Bronchial epithelial cell (primary cell): Measurements from ENCODE around the gene SH3PXD2B. TPM values are rescaled to one million over a fixed set of nuclear protein-coding genes. Genes with fewer than 3 reads are reported as not detected.

Experiments
- DNase-seq: peaks from one replicate; pipeline ENCODE4 v3.0.0-alpha.2; 2010; ENCODE audit warnings: low read depth
- FAIRE-seq: peaks from 2 replicates; lab custom pipeline; 2011; peaks lifted over from hg19 to GRCh38; lab: Jason Lieb, UNC
- H3K27me3 ChIP-seq: 2 replicates; pipeline ENCODE4 v1.5.1; 2011; ENCODE audit warnings: low read length; ENCODE audit not compliant: control insufficient read depth, insufficient read depth
- H3K36me3 ChIP-seq: 2 replicates; pipeline ENCODE4 v1.5.1; 2011; ENCODE audit warnings: low read length; ENCODE audit not compliant: control insufficient read depth, insufficient read depth
- H3K4me3 ChIP-seq: 2 replicates; pipeline ENCODE4 v1.5.1; 2011; ENCODE audit warnings: mild to moderate bottlenecking, low read depth, low read length, control low read depth
- CTCF ChIP-seq: IDR thresholded peaks from 2 replicates; pipeline ENCODE4 v1.5.1; 2011; ENCODE audit warnings: mild to moderate bottlenecking, moderate library complexity, low read length, control low read depth, inconsistent platforms; ENCODE audit not compliant: insufficient read depth, severe bottlenecking
- total RNA-seq: library from RNA; depleted of rRNA; stranded (reverse); fragments of >200 nt; gene quantifications from 2 replicates; pipeline ENCODE4 v1.2.1, GENCODE V29; 2014

Gene SH3PXD2B
- total RNA-seq, 1 donor from 2014 or later: 10.0 TPM

GRCh38 chr5:172385707-172386106 lies 68.6 kb downstream of the SH3PXD2B start:
- Histone ChIP-seq H3K27me3 (no peaks in the 10 kb centered on the region), H3K36me3 (peaks cover 11% of the 10 kb centered on the region), H3K4me3 (no peak overlapping the region)
- TF ChIP-seq CTCF: no peak
- FAIRE-seq (no peak), DNase-seq (no peak)

GRCh38 chr5:172385010-172385563 lies 69.2 kb downstream of the SH3PXD2B start:
- no peak for FAIRE-seq
- no peak overlapping the region for H3K4me3 ChIP-seq
- H3K27me3 ChIP-seq: no peaks in the 10 kb centered on the region
- DNase-seq: no peak
- no peak for TF ChIP-seq CTCF
- H3K36me3 ChIP-seq: peaks cover 11% of the 10 kb centered on the region

DNA sequence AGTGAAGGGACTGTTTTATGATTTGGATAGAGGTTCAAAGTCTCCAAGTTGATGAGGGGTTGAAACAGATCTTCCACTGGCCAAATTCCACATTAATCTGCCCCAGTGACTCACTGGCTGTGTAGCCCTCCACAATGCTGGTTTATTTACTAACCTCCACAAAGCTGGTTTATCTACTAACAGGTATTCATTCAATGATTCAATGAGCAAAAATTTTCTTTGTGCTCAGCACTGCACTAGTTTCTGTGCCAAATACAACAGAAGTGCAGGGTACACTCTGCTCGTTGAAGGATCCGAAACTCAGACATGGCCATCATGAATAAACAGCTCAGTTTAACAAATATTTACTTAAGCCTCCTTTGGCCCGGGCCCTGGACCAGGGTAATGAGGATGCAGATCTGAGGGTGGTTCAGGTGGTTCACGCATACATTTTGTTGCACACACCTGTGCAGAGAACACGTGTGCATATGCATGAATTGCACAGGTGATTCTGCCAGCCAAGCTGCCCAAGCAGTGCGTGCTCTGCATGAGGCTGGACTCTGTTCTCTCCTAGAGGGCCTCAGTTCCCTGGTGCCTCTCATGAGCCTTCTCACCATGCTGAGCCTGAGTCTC lies 71.0 kb downstream of the SH3PXD2B start:
- Histone ChIP-seq H3K36me3 (peaks cover 11% of the 10 kb centered on the region), H3K4me3 (no peak overlapping the region), H3K27me3 (no peaks in the 10 kb centered on the region)
- FAIRE-seq: no peak
- no peak for TF ChIP-seq CTCF
- DNase-seq: peak; percentile 97

DNA sequence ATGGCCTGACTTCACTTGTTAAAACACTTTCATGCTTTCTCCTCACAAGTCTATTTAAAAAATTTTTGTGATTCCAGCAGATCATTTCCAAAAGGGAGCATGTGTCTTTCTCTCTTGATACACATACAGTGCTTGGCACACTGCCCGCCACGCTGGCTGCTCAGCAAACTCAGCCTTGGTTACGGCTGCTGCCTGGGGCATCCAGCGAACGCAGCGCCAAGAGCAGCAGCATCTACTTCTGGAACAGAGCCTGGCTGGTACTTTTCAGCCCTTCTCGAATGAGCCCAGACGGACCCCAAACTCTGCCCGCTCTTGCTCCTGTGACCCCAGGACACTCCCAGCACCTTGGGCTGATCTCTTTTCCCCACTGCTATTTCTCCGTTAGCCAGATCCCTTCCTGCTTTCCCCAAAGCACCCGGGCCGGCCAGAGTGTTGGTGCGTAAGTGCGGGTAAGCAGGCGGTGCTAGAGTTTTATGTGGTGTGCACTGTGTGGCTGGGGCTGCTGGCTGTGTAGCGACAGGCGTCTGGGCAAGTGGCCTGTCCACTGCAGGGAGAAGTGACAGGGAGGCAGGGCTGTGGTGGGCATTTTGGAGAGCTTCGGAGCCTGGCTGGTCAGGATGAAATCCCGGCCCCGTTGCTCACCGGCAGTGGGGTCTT lies 73.2 kb downstream of the SH3PXD2B start:
- FAIRE-seq (no peak), DNase-seq (no peak)
- H3K4me3 ChIP-seq: no peak overlapping the region
- H3K27me3 ChIP-seq: no peaks in the 10 kb centered on the region
- TF ChIP-seq CTCF: no peak
- H3K36me3 ChIP-seq: peaks cover 18% of the 10 kb centered on the region

GRCh38 chr5:172380301-172380986 lies 73.9 kb downstream of the SH3PXD2B start:
- H3K36me3 ChIP-seq: peaks cover 16% of the 10 kb centered on the region
- H3K4me3 ChIP-seq: no peak overlapping the region
- no peak for TF ChIP-seq CTCF
- H3K27me3 ChIP-seq: no peaks in the 10 kb centered on the region
- FAIRE-seq: no peak
- no peak for DNase-seq
